SK-N-SH (cell line): ENCODE data around the gene UPK1A.

Source experiments
- CTCF ChIP-seq: fragments of 200-600 bp; sonication (generic); IDR thresholded peaks from 2 replicates; pipeline ENCODE4 v1.6.1; 2017; ENCODE audit warnings: antibody characterized with exemption, mild to moderate bottlenecking, moderate library complexity
- EZH2phosphoT487 ChIP-seq: fragments of 200-600 bp; sonication (generic); IDR thresholded peaks from 2 replicates; pipeline ENCODE4 v1.6.1; 2017; ENCODE audit warnings: low read depth, mixed run types, mild to moderate bottlenecking, antibody characterized with exemption, moderate library complexity, borderline replicate concordance
- MAX ChIP-seq: IDR thresholded peaks from 2 replicates; pipeline ENCODE4 v1.4.0; 2012; ENCODE audit warnings: low read depth
- NFIC ChIP-seq: IDR thresholded peaks from 2 replicates; pipeline ENCODE4 v1.4.0; 2012; ENCODE audit warnings: borderline replicate concordance
- NRF1 ChIP-seq: IDR thresholded peaks from 2 replicates; pipeline ENCODE4 v1.6.1; 2012; ENCODE audit warnings: low read depth, mild to moderate bottlenecking, low read length
- RAD21 ChIP-seq: IDR thresholded peaks from 2 replicates; pipeline ENCODE4 v1.6.1; 2012; ENCODE audit warnings: mild to moderate bottlenecking, low read length
- REST ChIP-seq: IDR thresholded peaks from 2 replicates; pipeline ENCODE4 v1.6.1; 2012; ENCODE audit warnings: mild to moderate bottlenecking, low read depth, low read length, moderate library complexity
- SIN3A ChIP-seq: IDR thresholded peaks from 2 replicates; pipeline ENCODE4 v1.6.1; 2012; ENCODE audit warnings: low read depth, mild to moderate bottlenecking, low read length, moderate library complexity, borderline replicate concordance
- SMC3 ChIP-seq: IDR thresholded peaks from 2 replicates; pipeline ENCODE4 v1.6.1; 2012; ENCODE audit warnings: low read depth, low read length, improper control_type of control experiment
- TEAD4 ChIP-seq: IDR thresholded peaks from 2 replicates; pipeline ENCODE4 v1.4.0; 2012; ENCODE audit warnings: mild to moderate bottlenecking, borderline replicate concordance; ENCODE audit not compliant: insufficient read depth
- USF2 ChIP-seq: fragments of 150-350 bp; IDR thresholded peaks from 2 replicates; pipeline ENCODE4 v1.6.1; 2017; ENCODE audit warnings: antibody characterized with exemption, low read length, low read depth, borderline replicate concordance
- YY1 ChIP-seq: IDR thresholded peaks from 2 replicates; pipeline ENCODE4 v1.4.0; 2012; ENCODE audit warnings: low read depth, mild to moderate bottlenecking

GRCh38 chr19:35661995-35662340 is 4.3 kb upstream of the UPK1A start:
- TF ChIP-seq CTCF (no peak), SIN3A (no peak), REST (no peak), YY1 (no peak), TEAD4 (no peak), USF2 (no peak), NRF1 (no peak), RAD21 (no peak), NFIC (no peak), SMC3 (no peak), EZH2phosphoT487 (no peak), MAX (no peak)
